ENCODE results near the gene SLC7A6. TPM values are rescaled to one million over a fixed set of nuclear protein-coding genes. Genes with fewer than 3 reads are reported as not detected.

The SLC7A6 gene
- total RNA-seq, 2 experiments from 2014 or later: 66.7 to 68.9 TPM

DNA sequence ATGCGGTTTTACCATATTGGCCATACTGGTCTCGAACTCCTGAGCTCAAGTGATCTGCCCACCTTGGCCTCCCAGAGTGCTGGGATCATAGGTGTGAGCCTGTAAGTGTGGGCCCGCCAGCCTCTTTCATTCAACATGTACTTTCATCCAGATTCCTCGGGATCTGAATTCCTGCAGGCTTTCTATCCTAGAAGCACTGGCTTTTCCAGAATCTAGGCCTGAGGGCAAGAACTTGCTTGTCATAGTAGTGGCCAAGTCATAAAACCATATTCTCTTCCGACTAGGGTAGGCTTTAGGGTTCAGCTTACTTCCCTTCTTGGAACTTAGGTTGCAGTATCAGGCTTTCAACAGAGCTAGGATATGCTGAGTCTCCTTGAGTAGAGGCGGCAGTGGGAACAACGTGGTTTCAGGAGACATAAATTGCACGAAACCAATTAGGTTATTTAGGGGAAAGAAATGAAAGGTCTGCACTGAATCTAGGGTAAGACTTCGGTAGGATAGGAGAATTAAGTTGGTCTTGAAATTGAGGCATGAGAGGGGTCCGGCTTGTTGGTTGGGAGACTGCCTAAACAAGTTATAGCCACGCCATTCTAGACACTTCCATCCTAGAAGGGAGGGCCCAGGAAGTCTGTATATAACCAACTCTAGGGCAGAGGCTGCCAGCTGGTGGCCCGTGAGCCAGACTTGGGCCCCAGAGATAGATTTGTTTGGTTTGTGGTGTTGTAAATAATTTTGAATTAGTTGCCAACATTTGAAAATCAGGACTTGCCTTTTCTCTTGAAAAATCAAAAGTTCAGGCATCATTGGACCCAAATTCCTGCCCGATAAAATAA, 15.6 kb downstream of the SLC7A6 start:
- peak overlapping the region; percentile 70 for H3K27ac Mint-ChIP-seq
- no peaks in the 10 kb centered on the region for H3K9me3 Mint-ChIP-seq
- DNase-seq: no peak
- H3K4me1 Mint-ChIP-seq: peaks cover 71% of the 10 kb centered on the region
- CTCF ChIA-PET: interaction anchor here (0.8 to 9.5 kb wide), 3 partner anchors 10 to 17 kb away, joined by 3 to 96 read pairs (median 5); partner anchors contain the start of gene SLC7A6
- H3K27me3 Mint-ChIP-seq: no peaks in the 10 kb centered on the region
- POLR2A ChIA-PET: interaction anchor here (0.9 to 8.7 kb wide), 6 partner anchors 10 to 31 kb away, joined by 3 to 64 read pairs (median 3); partner anchors contain the start of genes PRMT7, SLC7A6 and SLC7A6OS
- H3K36me3 Mint-ChIP-seq (ENCODE audit: low read depth): peaks cover 68% of the 10 kb centered on the region
- no peak overlapping the region for H3K4me3 Mint-ChIP-seq

DNA sequence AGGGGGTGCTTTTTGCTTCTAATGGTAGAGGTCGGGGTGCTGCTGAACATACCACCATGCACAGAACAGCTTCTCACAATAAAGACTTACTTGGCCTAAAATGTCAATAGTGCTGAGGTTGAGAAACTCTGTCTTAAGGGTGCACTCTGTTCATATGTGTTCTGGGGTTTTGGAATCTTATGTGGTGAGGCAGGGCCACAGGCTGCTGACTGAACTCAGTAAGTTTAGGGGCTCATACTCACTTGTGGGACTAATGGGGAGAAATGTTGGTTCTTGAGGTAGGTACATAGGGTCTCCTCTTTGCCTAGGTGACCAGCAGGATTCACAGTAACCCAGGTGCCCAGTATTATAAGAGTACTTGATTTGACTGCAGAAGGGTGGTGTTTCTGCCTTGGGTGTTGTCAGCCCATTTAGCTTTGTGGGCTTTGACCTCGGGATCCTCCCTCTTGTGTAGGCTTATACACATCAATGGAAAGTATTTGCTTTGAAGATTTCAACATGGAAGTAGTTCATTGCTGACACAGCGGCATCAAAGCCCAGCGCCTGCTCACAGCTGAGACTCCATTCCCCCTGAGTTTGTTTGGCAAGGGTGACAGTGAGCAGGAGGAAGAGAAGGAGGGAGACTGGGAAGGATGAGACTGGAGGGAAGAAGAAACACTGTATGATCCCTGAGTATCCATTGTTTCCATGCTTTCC, 17.2 kb downstream of the SLC7A6 start:
- ChIA-PET CTCF (no interaction called here), POLR2A (interaction anchor here (1.6 to 8.7 kb wide), 3 partner anchors 8 to 17 kb away, joined by 3 to 64 read pairs (median 7); partner anchors contain the start of gene SLC7A6)
- DNase-seq: no peak
- Mint-ChIP-seq H3K9me3 (no peaks in the 10 kb centered on the region), H3K27ac (peak overlapping the region; percentile 63), H3K4me1 (peaks cover 72% of the 10 kb centered on the region), H3K36me3 (ENCODE audit: low read depth) (peaks cover 63% of the 10 kb centered on the region), H3K27me3 (no peaks in the 10 kb centered on the region), H3K4me3 (no peak overlapping the region)

DNA sequence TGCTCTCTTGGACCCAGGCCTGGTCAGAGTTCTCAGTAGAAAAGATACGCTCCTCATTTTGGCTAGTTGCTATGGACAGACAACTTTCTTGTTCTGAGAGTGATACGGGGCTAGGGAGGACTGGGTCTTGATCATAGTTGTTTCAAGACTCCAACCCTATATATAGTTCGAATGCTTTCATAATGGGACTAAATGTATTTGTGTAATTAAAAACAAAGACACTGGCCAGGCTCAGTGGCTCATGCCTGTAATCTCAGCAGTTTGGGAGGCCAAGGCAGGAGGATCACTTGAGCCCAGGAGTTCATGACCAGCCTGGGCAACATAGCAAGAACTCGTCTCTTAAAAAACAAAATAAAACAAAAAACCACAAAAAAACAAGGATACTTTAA, 17.7 kb downstream of the SLC7A6 start:
- ChIA-PET POLR2A (interaction anchor here (1.6 to 8.7 kb wide), 3 partner anchors 8 to 17 kb away, joined by 3 to 64 read pairs (median 7); partner anchors contain the start of gene SLC7A6), CTCF (no interaction called here)
- Mint-ChIP-seq H3K4me1 (peaks cover 73% of the 10 kb centered on the region), H3K36me3 (ENCODE audit: low read depth) (peaks cover 64% of the 10 kb centered on the region), H3K4me3 (no peak overlapping the region), H3K27ac (peak overlapping the region; percentile 63), H3K27me3 (no peaks in the 10 kb centered on the region), H3K9me3 (no peaks in the 10 kb centered on the region)
- DNase-seq: no peak

DNA sequence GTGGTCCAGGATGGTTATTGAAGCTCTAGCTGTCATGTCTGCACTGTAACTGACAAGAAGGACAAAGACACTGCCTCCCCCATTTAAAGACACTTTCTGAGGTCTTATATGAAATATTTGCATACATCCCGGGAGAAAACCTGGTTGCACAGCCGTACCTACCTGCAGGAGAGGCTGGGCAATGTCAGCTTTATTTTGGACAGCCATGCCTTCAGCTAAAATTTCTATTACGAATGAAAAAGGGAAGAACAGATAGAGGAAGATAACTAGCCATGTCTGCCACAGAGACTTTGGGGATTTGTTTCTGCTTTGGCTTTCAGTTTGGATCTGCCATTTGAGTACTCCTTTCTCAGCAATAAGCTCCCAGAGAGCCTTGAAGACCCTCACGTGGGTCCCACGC, 19.0 kb downstream of the SLC7A6 start:
- DNase-seq: no peak
- peak overlapping the region; percentile 92 for H3K27ac Mint-ChIP-seq
- POLR2A ChIA-PET: interaction anchor here (0.8 to 9.9 kb wide), 7 partner anchors 8 to 28 kb away, joined by 3 to 85 read pairs (median 28); partner anchors contain the start of genes PRMT7, SLC7A6 and SLC7A6OS
- peaks cover 76% of the 10 kb centered on the region for H3K36me3 Mint-ChIP-seq (ENCODE audit: low read depth)
- peaks cover 86% of the 10 kb centered on the region for H3K4me1 Mint-ChIP-seq
- no peaks in the 10 kb centered on the region for H3K27me3 Mint-ChIP-seq
- no peaks in the 10 kb centered on the region for H3K9me3 Mint-ChIP-seq
- CTCF ChIA-PET: interaction anchor here (1.0 to 15.3 kb wide), 5 partner anchors 10 to 27 kb away, joined by 3 to 243 read pairs (median 4); partner anchors contain the start of genes PRMT7, SLC7A6 and SLC7A6OS
- H3K4me3 Mint-ChIP-seq: peak overlapping the region; percentile 53

DNA sequence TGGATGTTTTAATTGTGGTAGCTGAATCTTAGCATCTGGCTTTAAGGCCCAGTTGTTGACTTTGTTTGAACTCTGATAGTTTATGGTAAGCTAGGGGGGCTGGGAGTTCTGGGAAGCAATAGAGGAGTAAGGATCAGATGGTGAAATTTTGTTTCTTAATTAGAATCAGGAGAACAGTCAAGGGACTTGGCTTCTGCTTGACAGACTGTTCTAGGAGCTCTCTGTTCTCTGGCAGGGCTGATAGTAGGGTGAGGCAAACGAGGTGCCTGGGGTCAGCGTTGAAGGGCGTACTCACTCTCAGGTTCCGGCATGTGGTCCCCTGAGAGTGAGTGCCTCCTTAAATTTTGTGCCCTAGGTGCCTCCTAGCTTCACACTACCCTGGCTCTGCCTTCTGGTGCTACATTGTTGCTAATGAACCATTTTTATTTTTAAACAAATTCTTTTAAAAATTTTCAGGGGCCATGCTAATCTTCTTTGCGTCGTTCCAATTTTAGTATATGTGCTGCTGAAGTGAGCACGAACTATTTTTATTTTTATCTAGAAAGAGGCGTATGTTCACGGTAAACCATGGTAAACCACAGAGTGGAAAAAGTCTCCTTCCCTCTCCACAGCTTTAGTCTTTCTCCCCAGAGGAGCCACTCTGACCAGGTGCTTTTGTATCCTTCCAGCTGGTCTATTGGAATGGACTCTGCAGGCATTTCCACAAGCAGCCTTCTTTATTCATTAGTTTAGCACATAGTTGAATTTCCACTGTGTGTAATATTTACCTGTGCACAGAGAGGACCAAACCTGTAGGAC, 19.7 kb downstream of the SLC7A6 start:
- DNase-seq: no peak
- no peaks in the 10 kb centered on the region for H3K27me3 Mint-ChIP-seq
- H3K36me3 Mint-ChIP-seq (ENCODE audit: low read depth): peaks cover 79% of the 10 kb centered on the region
- POLR2A ChIA-PET: interaction anchor here (0.8 to 9.9 kb wide), 8 partner anchors 8 to 27 kb away, joined by 3 to 85 read pairs (median 20); partner anchors contain the start of genes PRMT7, SLC7A6 and SLC7A6OS
- CTCF ChIA-PET: interaction anchor here (0.6 to 15.3 kb wide), 7 partner anchors 11 to 31 kb away, joined by 3 to 243 read pairs (median 4); partner anchors contain the start of genes PRMT7, SLC7A6 and SLC7A6OS
- peak overlapping the region; percentile 53 for H3K4me3 Mint-ChIP-seq
- H3K4me1 Mint-ChIP-seq: peaks cover 89% of the 10 kb centered on the region
- H3K27ac Mint-ChIP-seq: peak overlapping the region; percentile 92
- no peaks in the 10 kb centered on the region for H3K9me3 Mint-ChIP-seq

DNA sequence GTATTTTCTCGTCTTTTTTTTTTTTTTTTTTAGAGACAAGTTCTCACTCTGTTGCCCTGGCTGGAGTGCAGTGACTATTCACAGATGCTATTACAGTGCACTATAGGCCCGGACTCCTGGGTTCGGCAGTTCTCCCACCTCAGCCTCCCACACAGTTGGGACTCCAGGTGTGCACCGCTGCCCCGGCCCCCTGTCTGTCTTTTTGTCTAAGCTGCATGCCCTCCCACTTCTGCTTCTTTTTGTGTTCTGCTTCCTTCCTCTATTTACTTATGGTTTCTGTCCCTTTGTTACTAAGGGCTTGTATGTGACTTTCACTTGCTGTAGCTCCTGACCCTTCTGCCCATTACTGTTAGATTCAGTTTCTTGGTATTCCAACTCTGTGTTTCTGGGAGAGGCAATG, 20.5 kb downstream of the SLC7A6 start:
- peak overlapping the region; percentile 92 for H3K27ac Mint-ChIP-seq
- peaks cover 80% of the 10 kb centered on the region for H3K36me3 Mint-ChIP-seq (ENCODE audit: low read depth)
- no peaks in the 10 kb centered on the region for H3K9me3 Mint-ChIP-seq
- H3K27me3 Mint-ChIP-seq: no peaks in the 10 kb centered on the region
- ChIA-PET POLR2A (interaction anchor here (1.3 to 9.9 kb wide), 8 partner anchors 9 to 215 kb away, joined by 3 to 85 read pairs (median 26); partner anchors contain the start of genes PRMT7, SLC7A6 and SLC7A6OS), CTCF (interaction anchor here (1.4 to 15.3 kb wide), 5 partner anchors 12 to 44 kb away, joined by 3 to 243 read pairs (median 6); partner anchors contain the start of genes PRMT7, SLC7A6 and SLC7A6OS)
- H3K4me1 Mint-ChIP-seq: peaks cover 92% of the 10 kb centered on the region
- peak overlapping the region; percentile 53 for H3K4me3 Mint-ChIP-seq
- DNase-seq: no peak

DNA sequence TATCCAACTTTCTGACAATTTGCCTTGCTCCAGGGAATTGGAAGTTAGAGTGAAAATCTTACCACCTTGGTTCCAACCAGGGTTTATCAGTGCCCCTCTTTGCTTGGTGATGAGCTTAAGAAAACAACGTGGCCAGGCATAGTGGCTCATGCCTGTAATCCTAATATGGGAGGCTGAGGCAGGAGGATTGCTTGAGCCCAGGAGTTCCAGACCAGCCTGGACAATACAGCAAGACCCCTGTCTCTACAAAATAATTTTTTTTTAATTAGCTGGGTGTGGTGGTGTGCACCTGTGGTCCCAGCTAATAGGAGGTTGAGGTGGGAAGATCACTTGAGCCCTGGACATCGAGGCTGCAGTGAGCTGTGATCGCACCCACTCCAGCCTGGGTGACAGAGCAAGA, 21.4 kb downstream of the SLC7A6 start:
- peak overlapping the region; percentile 5 for H3K4me3 Mint-ChIP-seq
- CTCF ChIA-PET: interaction anchor here (1.4 to 15.3 kb wide), 6 partner anchors 13 to 89 kb away, joined by 3 to 243 read pairs (median 6); partner anchors contain the start of genes PRMT7, SLC7A6 and SLC7A6OS
- H3K27me3 Mint-ChIP-seq: no peaks in the 10 kb centered on the region
- POLR2A ChIA-PET: interaction anchor here (1.2 to 9.9 kb wide), 10 partner anchors 9 to 216 kb away, joined by 3 to 85 read pairs (median 16); partner anchors contain the start of genes PRMT7, SLC7A6 and SLC7A6OS
- peaks cover 80% of the 10 kb centered on the region for H3K36me3 Mint-ChIP-seq (ENCODE audit: low read depth)
- peaks cover 95% of the 10 kb centered on the region for H3K4me1 Mint-ChIP-seq
- H3K9me3 Mint-ChIP-seq: no peaks in the 10 kb centered on the region
- H3K27ac Mint-ChIP-seq: peak overlapping the region; percentile 92
- DNase-seq: no peak

DNA sequence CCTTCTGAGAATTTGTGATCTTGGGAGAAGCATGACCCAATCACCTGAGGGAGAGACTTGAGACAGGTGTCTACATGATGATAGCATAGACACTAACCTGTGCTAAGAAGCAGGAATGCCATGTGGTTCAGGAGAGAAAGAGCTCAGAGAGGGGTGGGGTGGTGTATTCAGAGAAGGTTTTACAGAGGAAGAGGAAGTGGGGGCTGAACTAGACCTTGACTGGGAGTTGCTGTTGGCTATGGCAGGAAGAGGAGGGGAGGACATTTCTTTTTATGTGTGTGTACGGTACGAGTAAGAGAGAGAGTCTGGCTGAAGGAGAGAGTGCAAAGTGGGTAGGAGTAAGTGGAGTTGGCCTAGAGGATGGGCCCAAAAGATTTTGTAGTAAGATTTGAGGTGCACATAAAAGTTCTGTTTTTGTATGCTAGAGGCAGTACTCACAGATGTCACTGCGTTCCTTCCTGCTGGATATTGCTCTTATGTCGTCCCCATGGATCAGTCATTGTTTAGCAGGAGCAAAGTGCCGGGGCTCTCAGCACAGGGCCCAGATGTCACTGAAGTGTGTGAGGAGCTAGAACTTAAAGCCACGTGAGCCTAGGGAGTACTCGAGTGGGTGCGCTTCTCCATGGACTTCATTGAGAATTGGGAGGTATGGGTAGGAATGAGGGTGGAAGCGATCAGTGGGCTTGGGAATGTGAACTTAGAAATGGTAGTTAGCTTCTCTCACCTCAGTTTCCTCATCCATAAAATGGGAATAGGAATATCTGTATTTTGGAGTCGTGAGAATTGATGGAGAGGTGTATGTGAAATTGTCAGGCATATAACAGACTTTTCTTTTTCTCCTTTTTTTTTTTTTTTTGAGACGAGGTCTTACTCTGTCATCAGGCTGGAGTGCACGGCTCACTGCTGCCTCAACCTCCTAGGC, 22.1 kb downstream of the SLC7A6 start:
- H3K9me3 Mint-ChIP-seq: no peaks in the 10 kb centered on the region
- H3K27me3 Mint-ChIP-seq: no peaks in the 10 kb centered on the region
- peaks cover 80% of the 10 kb centered on the region for H3K36me3 Mint-ChIP-seq (ENCODE audit: low read depth)
- CTCF ChIA-PET: interaction anchor here (0.7 to 15.3 kb wide), 7 partner anchors 13 to 88 kb away, joined by 3 to 243 read pairs (median 6); partner anchors contain the start of genes PRMT7, SLC7A6 and SLC7A6OS
- peak overlapping the region; percentile 73 for H3K4me3 Mint-ChIP-seq
- peak; percentile 41 for DNase-seq
- peaks cover 96% of the 10 kb centered on the region for H3K4me1 Mint-ChIP-seq
- H3K27ac Mint-ChIP-seq: peak overlapping the region; percentile 92
- POLR2A ChIA-PET: interaction anchor here (1.2 to 9.9 kb wide), 9 partner anchors 8 to 216 kb away, joined by 3 to 85 read pairs (median 25); partner anchors contain the start of genes PRMT7, SLC7A6 and SLC7A6OS

DNA sequence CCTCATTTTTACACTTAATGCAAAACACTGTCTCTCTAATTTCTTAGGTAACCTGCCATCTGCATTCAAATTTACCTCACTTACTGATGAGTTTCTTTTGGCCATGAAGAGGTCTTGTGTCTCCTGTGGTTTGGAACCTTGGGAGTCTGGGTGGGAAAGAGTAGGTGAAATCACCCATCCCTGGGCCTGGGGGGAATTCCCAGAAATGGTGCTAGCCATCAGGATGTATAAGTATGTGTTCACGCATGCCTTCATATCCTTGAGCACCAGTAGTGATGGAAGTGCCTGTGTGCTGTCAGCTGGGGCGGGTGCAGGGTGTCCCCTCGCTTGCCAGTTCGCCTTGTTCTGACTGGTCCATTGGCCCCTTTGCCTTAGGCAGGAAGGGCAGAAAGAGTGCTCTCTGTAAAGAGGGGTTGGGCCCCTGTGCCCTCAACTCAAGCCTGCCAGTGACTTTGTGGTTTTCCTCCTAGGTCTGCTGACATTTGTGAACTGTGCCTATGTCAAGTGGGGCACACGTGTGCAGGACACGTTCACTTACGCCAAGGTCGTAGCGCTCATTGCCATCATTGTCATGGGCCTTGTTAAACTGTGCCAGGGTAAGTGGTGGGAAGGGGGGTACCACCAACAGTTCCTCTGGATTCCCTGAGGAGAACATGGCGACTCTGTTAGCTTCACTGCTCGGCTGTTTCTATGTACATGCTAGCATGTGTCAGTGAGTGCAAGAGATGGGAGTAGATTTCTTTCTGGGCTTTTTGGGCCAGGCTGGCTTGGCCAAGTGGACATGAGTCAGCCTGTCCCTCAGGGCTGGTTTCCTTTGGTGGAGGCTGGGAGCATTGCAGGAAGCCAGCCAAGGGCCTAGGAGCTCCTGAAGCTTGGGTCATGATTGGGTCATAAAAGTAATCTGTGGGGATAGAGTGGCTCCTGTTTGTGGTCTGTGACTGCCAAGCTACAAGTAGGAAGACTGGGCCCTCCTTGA, 23.2 kb downstream of the SLC7A6 start:
- peak overlapping the region; percentile 92 for H3K27ac Mint-ChIP-seq
- CTCF ChIA-PET: interaction anchor here (1.0 to 15.3 kb wide), 4 partner anchors 15 to 42 kb away, joined by 5 to 243 read pairs (median 26); partner anchors contain the start of genes PRMT7, SLC7A6 and SLC7A6OS
- POLR2A ChIA-PET: interaction anchor here (0.9 to 9.9 kb wide), 9 partner anchors 11 to 68 kb away, joined by 3 to 85 read pairs (median 13); partner anchors contain the start of genes PRMT7, SLC7A6 and SLC7A6OS

DNA sequence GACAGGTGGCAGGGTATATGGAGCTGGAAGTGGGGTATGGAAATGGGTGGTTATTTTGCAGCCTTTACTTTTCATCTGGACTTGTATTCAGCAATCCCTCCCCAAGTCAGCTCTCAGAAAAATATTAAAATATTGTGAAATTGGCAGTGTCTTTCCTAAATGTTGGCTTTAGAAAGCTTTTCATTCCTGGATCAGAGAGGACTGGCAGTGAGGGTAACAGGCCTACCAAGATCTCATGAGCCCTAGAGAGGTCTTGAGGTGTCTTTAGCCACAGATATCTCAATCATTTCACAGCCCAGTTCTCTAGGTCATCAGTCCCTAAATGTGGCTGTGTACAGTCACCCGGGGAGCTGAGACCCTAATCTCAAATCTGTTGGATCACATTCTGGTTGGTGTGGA, 23.9 kb downstream of the SLC7A6 start:
- DNase-seq: no peak
- CTCF ChIA-PET: interaction anchor here (0.7 to 15.3 kb wide), 4 partner anchors 23 to 116 kb away, joined by 3 to 243 read pairs (median 6); partner anchors contain the start of genes PRMT7, SLC7A6 and SLC7A6OS
- Mint-ChIP-seq H3K4me3 (peak overlapping the region; percentile 38), H3K27ac (peak overlapping the region; percentile 92), H3K9me3 (no peaks in the 10 kb centered on the region), H3K4me1 (peaks cover 90% of the 10 kb centered on the region), H3K27me3 (no peaks in the 10 kb centered on the region), H3K36me3 (ENCODE audit: low read depth) (peaks cover 73% of the 10 kb centered on the region)
- POLR2A ChIA-PET: interaction anchor here (0.9 to 9.9 kb wide), 7 partner anchors 12 to 67 kb away, joined by 3 to 85 read pairs (median 13); partner anchors contain the start of genes PRMT7, SLC7A6 and SLC7A6OS

More for the DNA sequence above, 23.2 kb downstream of the SLC7A6 start:
- Mint-ChIP-seq H3K4me3 (peak overlapping the region; percentile 38), H3K4me1 (peaks cover 94% of the 10 kb centered on the region), H3K36me3 (ENCODE audit: low read depth) (peaks cover 75% of the 10 kb centered on the region), H3K27me3 (no peaks in the 10 kb centered on the region), H3K9me3 (no peaks in the 10 kb centered on the region)
- peak; percentile 63 for DNase-seq

All from activated CD4-positive, alpha-beta memory T cell treated with anti-CD3 and anti-CD28 coated beads, Interleukin-2, amount 10 ng/mL, durations not matched to agents 7 days and 5 days (primary cell).